Dermis blood vessel endothelial cell (primary cell): Measurements from ENCODE around the gene CCDC149. TPM values are rescaled to one million over a fixed set of nuclear protein-coding genes. Genes with fewer than 3 reads are reported as not detected.
"Not testable (repeated sequence)": the region's sequence is repeated elsewhere in the genome, so short reads cannot be mapped to it uniquely, and the experiment has no call there.

Source experiments
- DNase-seq: peaks from one replicate; pipeline ENCODE4 v3.0.0; 2010
- total RNA-seq: library from RNA; depleted of rRNA; stranded (reverse); fragments of >200 nt; gene quantifications from 2 replicates; pipeline ENCODE4 v1.2.3, GENCODE V29; 2014

CCDC149 gene
- total RNA-seq, 1 donor from 2014 or later: 13.3 TPM

DNA sequence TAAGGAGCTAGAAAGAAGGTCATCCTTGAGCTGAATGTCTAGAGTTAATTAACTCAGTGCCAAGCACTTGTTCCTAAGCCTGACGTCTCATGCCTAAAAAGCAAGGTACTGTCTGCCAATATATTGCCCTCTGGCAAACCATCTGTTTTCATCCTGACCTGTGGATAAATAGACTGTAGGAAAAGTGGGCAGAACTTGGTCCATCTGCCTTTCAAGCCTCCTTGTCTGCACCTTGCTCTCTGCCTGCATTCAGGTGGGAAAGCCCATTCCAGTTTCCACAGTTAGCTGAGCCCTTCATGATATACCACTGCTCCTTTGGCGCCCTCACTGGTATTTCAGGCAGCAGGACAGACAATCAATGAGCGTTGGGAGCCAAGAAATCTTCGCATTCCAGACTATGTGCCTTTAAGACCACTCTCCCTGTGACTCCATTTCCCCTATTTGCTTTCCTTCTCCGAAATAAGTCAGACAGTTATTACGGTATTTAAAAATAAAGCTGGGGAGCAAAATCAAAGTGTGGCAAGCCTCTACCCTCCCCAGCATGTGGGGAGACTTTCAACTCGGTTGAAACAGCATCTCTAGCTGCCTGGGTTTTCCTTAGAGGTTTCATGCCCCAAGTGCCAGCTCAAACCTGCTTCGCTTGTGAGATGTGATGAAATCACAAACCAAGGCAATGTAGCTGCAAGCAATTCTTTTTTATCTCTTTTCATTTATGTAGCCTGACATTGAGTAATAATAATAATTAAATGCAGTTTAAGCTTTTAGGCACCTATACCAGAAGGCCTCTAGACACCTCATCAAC lies 2.5 kb upstream of the CCDC149 start:
- DNase-seq: peak; percentile 46

DNA sequence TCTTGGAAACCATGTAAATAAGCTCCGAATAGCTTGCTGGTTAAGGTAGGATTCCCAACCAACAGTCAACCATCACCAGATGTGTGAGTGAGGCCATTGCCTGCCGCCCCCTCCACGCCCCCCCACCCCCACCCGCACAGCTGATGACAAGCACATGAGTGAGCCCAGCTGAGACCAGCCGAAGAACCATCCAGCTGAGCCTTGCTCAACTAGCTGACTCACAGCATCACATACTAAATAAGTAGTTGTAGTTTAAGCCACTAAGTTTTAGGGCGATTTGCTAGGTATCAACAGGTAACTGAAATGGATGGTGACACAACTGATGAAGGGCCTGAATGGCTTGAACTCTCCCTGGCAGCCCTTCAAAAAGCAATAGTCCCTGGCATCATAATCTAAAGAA lies 1.6 kb upstream of the CCDC149 start:
- DNase-seq: no peak

DNA sequence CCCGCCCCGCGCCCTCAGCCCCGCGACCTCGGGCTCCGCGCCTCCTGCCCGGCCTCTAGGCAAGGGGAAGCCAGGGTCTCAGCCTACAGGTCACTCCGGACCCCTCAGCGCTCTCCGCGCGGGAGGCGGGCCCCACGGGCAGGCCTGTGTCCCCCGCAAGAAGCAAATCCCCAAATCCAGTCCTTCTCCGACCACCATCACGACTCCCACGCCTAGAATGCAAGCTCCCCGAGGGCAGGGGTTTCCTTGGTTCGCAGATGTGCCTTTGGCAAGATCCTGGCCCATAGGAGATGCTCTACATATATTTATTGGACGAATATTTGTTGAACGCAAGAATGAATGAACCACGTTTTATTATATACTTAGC lies 260 bp upstream of the CCDC149 start:
- no peak for DNase-seq

DNA sequence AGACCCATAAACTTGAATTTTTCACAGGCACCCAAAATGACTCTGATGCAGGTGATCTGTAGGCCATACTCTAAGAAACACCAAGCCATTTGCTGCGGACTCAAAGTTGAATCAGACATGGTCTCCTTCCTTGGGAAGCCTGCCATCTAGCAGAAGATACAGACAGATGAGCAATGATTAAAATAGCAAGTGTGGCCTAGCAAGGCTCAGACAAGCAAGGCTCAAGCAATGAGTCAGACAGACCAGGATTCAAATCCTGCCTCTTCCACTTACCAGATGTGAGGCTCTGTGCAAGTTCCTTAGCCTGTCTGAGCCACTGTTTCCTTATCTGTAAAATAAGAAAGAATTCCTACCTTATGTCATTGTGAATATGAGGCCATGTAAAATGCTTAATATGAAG lies 2.3 kb downstream of the CCDC149 start:
- DNase-seq: no peak

DNA sequence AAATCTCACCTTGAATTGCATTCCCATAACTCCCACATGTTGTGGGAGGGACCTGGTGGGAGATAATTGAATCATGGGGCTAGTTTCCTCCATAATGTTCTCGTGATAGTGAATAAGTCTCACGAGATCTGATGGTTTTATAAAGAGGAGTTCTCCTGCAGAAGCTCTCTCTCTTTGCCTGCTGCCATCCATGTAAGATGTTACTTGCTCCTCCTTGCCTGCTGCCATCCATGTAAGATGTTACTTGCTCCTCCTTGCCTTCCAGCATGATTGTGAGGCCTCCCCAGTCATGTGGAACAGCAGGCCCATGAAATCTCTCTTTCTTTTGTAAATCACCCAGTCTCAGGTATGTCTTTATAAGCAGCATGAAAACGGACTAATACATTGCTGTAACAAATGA lies 3.2 kb downstream of the CCDC149 start:
- not testable (repeated sequence) for DNase-seq

DNA sequence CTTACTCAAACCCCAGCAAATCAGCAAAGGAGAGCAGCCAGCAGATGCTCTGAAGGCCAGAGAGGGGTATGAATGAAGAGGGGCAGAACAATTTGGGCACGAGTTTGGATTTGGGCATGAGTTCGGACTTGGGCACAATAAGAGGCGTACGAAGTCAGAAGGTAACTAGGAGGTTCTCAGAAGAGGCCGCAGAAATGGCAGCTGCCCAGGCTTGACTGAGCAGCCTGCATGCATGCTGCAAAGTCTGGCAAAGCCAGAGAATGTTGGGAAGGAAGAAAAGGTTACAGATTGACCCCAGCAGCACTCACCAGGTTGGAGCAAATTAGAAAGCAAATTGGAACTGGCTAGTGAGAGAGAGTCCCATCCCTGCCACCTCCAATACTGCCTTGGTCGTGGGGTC lies 15.2 kb downstream of the CCDC149 start:
- DNase-seq: no peak

DNA sequence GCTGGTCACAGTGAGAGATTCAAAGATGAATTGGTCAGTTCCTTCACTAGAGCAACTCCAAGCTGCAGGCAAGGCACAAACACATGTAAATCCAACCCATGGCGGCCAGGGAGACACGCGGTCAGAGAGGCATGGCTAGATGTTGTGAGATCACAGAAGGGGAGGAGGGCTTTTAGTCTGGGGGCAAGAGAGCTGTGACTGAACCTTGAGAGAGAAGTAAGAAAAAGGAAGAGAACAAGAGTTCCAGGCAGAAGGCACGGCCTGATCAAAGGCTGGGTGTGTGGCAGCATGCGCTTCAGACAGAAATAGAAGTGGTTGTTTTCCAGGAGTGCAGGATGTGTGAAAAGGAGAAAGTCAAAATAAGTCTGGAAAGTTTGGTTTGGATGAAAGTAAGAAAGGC lies 15.9 kb downstream of the CCDC149 start:
- no peak for DNase-seq

DNA sequence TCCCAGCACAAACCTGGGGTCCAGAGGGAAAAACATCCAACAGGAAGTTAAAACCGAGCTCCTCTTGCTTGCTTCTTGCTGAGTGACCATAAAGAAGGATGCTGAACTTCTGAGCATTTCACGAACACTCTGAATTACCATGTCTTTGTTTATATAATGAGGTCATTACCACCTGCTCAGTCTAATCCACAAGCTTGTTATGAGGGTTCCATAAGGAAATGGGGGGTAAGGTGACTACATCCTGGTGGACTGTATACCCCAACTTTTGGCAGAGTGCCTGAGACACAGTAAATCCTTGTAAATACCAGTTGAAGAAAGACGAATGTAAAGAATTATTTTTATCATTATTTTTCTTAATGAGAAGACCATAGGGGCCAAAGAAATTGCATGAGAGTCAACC lies 16.8 kb downstream of the CCDC149 start:
- peak; percentile 40 for DNase-seq

DNA sequence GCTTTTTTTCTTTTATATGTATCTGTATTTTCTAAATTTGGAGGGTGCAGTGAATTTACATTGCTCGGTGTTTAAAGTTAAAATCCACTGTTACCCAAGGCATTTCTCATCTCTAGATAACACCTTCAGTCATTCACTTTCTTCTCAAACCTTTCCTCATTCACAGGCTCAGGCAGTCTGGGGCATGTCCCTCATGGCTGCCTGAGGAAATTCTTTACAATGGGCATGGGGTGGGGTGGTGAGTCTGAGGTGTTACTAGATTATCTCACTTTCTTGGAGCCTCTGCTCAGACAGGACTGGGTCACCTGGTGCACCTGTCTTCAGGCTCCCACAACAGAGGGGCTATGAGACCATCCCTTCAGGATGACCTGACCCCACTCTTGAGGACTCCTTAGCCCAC lies 17.4 kb downstream of the CCDC149 start:
- no peak for DNase-seq

DNA sequence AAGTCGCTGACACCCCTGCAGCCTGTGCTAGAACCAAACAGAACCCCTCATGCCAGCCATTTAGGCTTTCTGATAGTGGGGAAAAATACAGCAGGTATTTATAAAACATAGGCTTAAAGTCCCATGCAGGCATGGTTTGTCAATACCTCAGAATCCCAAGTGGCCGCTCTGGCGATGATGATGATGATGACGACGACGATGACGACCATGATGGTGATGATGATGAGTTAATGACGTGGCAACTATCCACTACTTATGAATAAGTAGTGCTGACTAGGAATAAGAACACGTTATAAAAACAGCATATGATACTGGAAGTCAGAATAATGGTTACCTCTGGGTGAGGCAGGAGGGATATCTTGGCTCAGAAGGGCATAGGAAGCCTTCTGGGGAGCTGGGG lies 18.0 kb downstream of the CCDC149 start:
- no peak for DNase-seq

DNA sequence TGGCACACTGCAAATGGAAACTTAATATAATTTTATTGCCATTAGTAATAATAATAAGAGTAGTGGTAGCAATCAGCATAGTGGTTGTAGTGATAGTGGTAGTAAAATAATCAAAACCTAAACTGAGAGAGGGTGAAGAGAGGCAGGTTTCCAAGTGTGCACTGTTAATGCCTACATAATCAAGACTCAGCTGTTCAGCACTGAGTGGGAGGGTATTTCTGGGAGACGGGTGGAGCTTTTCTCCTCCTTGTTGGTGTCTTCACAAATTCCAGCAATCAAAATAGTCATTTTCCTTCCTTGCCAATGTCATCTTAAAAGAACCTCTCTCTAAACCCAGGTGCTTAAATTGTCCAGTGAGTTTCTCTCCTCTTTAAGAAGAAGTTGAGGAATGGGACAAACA lies 18.6 kb downstream of the CCDC149 start:
- DNase-seq: no peak

DNA sequence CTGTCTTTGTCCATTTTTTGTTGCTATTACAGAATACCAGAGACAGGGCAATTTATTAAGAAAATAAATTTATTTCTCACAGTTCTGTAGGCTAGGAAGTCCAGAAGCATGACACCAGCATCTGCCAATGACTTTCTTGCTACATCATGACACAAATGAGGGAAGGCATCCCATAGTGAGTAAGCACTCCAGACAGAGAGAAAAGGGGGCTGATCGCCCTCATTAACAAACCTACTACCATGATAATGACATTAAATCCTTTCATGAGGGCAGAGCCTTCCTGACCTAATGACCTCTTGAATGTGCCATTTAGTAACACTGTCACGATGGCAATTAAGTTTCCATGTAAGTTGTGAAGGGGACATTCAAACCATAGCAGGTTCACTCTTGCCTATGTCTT lies 20.1 kb downstream of the CCDC149 start:
- DNase-seq: no peak

DNA sequence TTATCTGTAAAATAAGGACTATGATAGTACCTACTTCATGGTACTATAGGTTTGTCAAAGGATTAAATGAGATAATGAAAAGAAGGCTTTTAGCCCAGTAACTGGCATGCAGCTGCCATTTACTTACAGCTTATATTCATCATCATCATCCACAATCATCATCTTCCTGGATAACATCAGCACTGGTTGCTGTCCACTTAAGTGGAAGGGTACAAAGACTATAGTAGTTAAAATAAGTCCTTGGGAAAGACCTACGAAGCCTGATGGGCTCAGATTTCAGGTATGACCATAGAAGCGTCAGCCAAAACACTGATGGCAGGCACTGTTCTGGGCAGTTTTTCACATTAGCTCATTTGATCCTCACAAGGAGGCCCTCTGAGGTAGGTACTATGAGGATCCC lies 20.6 kb downstream of the CCDC149 start:
- no peak for DNase-seq

DNA sequence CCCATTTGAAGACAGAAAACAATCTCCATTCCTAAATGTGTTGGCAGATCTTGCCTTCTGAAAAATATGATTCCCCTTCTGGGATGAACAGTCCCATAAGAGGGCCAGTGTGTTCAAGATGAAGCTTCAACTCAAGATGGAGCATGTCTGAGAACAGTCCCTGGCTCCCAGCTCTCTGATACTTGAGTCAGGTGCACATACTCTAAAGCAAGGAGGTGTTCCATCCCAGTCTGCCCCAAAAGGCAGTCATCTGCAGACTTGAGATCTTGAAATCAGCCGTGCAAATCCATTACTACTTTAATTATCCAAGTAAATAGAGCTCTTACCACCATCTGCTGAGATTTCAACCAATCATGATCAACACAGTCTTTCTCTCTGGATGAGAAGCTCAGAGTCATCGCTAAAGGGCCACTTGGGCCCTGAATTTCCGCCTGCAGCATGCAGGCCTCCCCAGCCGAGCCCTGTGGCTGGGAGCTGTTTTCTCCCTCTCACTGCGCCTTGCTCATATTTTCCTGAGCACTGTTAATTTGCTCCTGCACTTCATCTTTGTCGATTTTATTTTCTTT lies 22.2 kb downstream of the CCDC149 start:
- no peak for DNase-seq

DNA sequence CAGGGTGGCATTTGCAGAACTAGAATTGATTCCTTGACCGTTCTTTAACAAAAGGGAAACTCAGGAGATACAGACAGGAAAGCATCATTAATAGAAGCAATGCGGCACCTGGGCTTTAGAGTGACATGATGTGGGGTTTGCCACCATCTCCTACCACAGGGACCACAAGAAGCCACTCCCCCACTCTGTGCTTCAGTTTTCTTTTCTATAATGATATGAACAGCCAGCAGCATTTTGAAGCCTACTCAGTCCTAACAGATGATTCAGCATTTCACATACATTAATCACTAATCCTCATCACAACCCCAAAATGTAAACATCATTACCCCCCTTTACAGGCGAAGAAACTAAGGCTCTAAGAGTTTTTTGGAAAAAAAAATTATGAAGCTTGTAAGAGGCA lies 22.9 kb downstream of the CCDC149 start:
- no peak for DNase-seq

DNA sequence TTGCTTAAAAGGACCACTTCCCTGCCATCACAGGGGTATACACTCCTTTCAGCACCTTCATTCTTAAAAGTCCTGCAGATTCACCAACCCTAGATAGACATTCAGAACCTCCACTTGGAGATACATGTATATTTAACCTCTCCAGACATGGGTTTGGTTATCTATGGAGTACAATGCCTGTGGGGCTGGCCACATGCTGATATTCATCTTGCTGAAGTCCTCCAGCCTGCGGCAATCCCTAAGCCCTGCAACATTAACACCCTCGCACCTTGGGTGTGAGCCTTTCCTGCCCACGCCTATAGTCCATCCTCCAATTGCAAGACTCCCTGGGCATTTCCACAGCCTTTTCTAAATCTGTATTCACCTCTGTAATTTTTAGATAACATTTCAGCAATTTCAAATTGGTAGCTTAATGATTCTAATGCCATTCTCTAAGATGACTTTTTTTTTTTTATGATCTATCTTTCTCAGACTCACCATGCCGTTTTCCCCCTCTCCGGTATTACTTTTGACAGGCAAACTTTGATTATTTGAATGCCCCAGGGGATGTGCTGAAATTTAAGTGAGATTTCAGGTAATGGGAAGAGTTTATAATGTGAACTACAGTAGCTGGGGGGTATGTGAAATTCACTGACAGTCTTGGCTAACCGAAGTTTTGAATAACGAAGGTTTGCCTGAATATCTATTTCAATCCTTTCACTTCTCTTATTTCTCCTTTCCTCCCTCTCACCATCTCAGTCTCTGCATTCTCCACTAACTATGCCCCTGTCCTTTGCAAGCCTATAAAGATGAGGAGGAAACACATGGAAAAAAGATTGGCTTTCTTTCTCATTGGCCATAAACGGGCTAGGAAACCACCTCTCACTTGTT lies 24.1 kb downstream of the CCDC149 start:
- no peak for DNase-seq

DNA sequence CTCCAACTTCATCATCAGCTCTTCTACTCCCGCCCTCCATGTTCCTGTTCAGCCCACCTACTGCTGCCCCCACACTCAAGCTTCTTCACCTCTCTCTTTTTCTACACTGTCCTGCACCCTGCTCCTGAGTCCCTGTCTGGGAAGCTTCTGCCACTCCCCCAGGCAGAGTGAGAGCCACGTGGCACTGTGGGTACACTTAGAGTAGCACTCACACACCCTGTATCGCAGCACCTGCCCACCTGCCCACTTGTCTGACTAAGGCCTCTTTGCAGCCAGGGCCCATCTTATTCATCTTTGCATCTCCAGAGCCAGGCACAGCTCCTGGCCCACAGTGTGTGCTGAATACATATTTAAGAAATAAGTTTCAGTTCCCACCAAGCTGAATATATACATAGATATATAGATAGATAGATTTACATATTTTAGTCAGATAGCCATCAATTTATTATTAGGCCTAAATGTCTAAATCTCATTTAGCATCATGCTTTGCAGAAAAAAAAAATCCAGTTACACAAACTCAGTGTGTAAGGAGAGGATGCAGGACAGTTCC lies 24.9 kb downstream of the CCDC149 start:
- no peak for DNase-seq

DNA sequence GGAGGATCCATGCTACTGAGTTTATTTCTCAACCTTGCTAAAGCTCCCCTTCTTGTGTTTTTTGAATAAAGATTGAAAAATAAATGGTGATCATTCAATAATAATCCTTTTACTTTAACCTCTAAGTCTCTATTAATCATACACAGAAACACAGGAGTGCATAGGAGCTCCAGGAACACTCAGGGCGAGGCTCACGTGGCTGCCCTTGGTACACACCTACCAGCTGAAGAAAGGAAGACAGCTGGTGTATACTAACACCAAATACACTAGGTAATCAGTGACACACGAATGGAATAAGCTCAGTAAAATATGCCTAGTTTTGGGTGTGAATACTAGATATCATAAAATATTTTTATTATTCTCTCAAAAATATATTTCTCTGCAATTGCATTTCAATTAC lies 26.2 kb downstream of the CCDC149 start:
- DNase-seq: no peak

DNA sequence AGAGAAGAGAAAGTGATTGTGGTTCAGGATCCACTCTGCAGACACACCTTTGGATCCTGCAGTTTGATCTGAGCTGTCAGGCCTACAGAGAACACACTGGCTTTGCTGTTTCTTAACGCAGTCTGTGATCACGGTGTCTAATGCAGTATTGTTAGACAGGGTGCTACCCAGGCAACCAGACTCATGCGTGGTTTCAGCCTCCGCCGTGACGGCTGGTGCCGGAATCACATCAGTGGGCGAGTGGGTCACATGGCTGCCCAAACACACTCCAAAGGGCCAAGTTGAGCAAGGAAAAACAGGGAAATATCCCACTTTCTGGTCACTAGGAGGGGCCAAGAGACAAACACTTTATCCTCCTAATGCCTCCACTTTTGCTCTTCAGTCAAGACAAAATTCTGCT lies 27.5 kb downstream of the CCDC149 start:
- no peak for DNase-seq

DNA sequence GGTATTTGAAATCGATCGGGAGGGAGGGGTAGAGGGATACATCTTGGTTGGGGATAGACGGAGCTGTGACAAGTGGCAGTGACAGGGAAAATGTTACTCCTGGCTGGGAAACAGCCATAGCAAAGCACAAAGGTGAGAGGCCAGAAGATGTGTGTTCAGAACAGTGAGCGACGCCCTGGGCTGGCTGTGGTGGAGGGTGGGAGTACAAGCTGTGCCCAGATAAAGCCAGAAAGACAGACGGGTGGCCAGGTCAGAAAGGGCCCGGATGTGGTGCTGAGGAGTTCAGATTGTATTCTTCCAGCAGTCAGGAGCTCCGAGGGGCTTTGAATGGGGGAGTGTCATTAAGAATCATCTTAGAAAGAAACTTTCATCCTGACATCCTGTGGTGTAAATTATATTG lies 27.9 kb downstream of the CCDC149 start:
- no peak for DNase-seq

DNA sequence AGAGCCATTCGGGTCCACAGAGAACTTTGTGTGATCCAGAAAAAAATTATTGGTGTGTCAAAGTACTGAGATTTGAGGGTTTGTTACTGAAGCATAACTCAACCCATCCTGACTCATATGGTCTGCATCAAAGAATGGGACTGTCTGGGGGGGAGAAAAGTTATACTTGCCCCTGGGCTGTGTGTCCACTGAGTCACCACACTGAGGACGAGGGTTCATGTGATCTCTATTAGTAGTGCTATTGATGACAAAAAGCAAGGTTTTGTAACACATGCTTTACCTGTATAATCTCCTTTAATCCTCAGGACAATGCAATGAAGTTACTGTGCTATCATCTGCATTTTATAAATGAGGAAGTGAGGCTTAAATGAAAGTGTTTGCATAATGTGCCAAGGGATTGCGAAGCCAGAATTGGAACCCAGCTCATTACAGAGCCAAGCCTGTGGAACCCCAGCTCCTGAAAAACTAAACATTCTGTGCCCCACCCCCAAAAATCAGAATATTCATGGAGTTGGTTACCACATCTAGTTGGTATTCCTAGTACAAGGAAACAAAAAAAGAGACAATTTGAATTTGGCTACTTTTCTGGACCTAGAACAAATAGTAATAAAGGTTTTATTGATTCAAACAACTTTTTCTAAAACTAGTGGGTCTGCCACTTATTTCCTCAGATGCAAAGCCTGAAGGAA lies 31.2 kb downstream of the CCDC149 start:
- no peak for DNase-seq

DNA sequence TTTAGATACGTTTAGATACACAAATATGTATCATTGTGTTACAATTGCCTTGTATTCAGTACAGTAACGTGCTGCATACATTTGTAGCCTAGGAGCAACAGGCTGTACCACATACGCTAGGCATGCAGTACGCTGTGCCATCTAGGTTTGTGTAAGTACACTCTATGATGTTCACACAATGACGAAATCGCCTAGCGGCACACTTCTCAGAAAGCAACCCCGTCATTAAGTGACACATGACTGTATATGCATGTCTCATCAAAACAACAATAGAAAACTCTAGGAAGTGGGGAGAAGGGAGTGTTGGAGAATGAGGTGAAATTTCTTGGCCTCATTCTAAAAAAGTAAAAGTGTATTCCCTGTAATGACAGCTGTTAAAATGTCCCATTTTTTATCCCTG lies 32.7 kb downstream of the CCDC149 start:
- no peak for DNase-seq

DNA sequence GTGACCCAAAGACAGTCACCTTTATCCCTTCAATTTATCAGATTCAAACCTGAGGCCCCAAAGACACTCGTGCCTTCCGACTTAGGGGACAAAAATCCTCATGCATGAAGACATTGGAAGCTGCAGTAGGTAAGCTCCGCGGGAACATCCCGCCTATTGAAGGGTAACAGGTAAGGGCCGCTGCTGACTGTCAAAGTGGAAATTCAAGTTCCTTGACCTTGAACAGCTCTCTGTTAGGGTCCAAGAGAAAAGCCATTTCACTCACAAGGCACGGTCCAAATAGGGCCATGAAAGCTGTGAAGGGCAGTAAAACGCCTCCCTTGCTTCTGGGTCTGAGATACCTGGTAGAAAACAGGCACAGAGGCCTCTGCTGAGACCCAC lies 34.2 kb downstream of the CCDC149 start:
- DNase-seq: no peak
